ENCODE results near the gene ANKRD28. TPM values are rescaled to one million over a fixed set of nuclear protein-coding genes. Genes with fewer than 3 reads are reported as not detected.
"Not testable (repeated sequence)": the region's sequence is repeated elsewhere in the genome, so short reads cannot be mapped to it uniquely, and the experiment has no call there.

Gene ANKRD28
- 10 to 100 TPM; 18.4 to 35.8 TPM for total RNA-seq

GRCh38 chr3:15797642-15798303 is at the start of gene ANKRD28:
ANKRD28 (minus strand) TSS chr3:15797979; CDS start chr3:15796521, 1,458 bp downstream.
- intact Hi-C loops (cut with DNase I), result loop anchor here (5.0 kb wide), 1 partner anchor 165 kb away; no protein-coding TSS in a partner anchor
- WGBS, result 3% methylated on average over 6 of the region's 6 CpGs
- no peaks in the 10 kb centered on the region for H3K4me1 ChIP-seq (replicated peaks)
- H3K36me3 ChIP-seq, result no peaks in the 10 kb centered on the region
- peak within 1 kb of the TSS; percentile 66 to 72 for H3K27ac ChIP-seq
- H3K4me3 ChIP-seq, result peak within 1 kb of the TSS; percentile 15 to 16
- peak in 1 of 4 experiments; percentile 9 for TF ChIP-seq CTCF (IDR thresholded peaks at IDR 0.05)
- TF ChIP-seq POLR2A (IDR thresholded peaks at IDR 0.05), result no peak
- peak; percentile 50 for TF ChIP-seq POLR2AphosphoS5 (IDR thresholded peaks at IDR 0.05)
- no peaks in the 10 kb centered on the region for H3K9me3 ChIP-seq
- no peaks in the 10 kb centered on the region for H3K27me3 ChIP-seq (replicated peaks; ENCODE audit: insufficient read depth)
- DNase-seq (ENCODE audit: low spot score), result no peak

GRCh38 chr3:15847239-15847638 is 49.5 kb upstream of the ANKRD28 start:
- no peaks in the 10 kb centered on the region for H3K9me3 ChIP-seq
- no peaks in the 10 kb centered on the region for H3K27me3 ChIP-seq (replicated peaks; ENCODE audit: insufficient read depth)
- H3K4me3 ChIP-seq, result no peak overlapping the region
- no peaks in the 10 kb centered on the region for H3K4me1 ChIP-seq (replicated peaks)
- DNase-seq (ENCODE audit: low spot score), result no peak
- intact Hi-C loops (cut with DNase I), result no loop called here
- H3K27ac ChIP-seq, result no peak overlapping the region
- no peaks in the 10 kb centered on the region for H3K36me3 ChIP-seq
- TF ChIP-seq POLR2A (IDR thresholded peaks at IDR 0.05) (no peak), CTCF (IDR thresholded peaks at IDR 0.05) (no peak), POLR2AphosphoS5 (IDR thresholded peaks at IDR 0.05) (no peak)

DNA sequence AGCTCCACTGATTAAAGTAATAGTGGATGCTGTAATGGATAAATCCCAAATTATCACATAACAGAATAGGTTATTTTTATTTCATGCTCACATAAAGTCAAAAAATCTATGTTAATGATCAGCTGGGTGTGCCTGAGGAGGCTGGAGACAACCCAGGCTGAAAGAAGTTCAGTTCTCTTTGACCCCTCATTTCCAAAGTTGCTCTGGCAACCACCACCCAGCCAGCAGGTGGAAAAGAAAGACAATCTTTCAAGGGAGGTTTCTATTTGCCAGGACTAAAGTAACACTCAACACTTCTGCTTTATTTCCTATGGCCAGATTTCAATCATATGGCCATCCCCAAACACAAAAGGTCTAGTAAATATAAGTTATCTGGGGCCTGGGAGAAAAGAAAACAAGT is 48.8 kb upstream of the ANKRD28 start:
- H3K27ac ChIP-seq, result no peak overlapping the region
- no peaks in the 10 kb centered on the region for H3K27me3 ChIP-seq (replicated peaks; ENCODE audit: insufficient read depth)
- TF ChIP-seq POLR2A (IDR thresholded peaks at IDR 0.05) (no peak), CTCF (IDR thresholded peaks at IDR 0.05) (no peak), POLR2AphosphoS5 (IDR thresholded peaks at IDR 0.05) (no peak)

GRCh38 chr3:15845475-15845874 is 47.7 kb upstream of the ANKRD28 start:
- H3K27ac ChIP-seq, result no peak overlapping the region
- H3K4me3 ChIP-seq, result no peak overlapping the region
- no peaks in the 10 kb centered on the region for H3K9me3 ChIP-seq
- DNase-seq (ENCODE audit: low spot score), result no peak
- TF ChIP-seq POLR2A (IDR thresholded peaks at IDR 0.05) (no peak), CTCF (IDR thresholded peaks at IDR 0.05) (no peak), POLR2AphosphoS5 (IDR thresholded peaks at IDR 0.05) (no peak)
- no peaks in the 10 kb centered on the region for H3K4me1 ChIP-seq (replicated peaks)
- intact Hi-C loops (cut with DNase I), result no loop called here
- no peaks in the 10 kb centered on the region for H3K27me3 ChIP-seq (replicated peaks; ENCODE audit: insufficient read depth)
- WGBS, result 81% methylated on average over 3 of the region's 3 CpGs
- no peaks in the 10 kb centered on the region for H3K36me3 ChIP-seq

More for the DNA sequence above, 48.8 kb upstream of the ANKRD28 start:
- Histone ChIP-seq H3K4me1 (replicated peaks) (no peaks in the 10 kb centered on the region), H3K36me3 (no peaks in the 10 kb centered on the region), H3K4me3 (no peak overlapping the region), H3K9me3 (no peaks in the 10 kb centered on the region)
- no peak for DNase-seq (ENCODE audit: low spot score)
- intact Hi-C loops (cut with DNase I), result no loop called here

DNA sequence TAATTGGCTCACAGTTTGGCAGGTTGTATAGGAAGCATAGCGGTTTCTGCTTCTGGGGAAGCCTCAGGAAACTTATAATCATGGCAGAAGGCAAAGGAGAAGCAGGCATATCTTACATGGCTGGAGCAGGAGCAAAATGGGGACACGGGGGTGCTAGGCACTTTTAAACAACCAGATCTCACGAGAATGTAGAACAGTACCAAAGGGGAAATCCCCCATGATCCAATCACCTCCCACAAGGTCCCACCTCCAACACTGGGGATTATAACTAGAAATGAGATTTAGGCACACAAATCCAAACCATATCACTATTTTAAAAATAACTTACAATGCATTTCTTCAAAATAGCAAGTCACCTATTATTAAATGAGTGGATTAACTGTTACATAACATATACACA is 47.1 kb upstream of the ANKRD28 start:
- no peak for TF ChIP-seq POLR2A (IDR thresholded peaks at IDR 0.05)
- TF ChIP-seq POLR2AphosphoS5 (IDR thresholded peaks at IDR 0.05), result no peak
- TF ChIP-seq CTCF (IDR thresholded peaks at IDR 0.05), result no peak
- no peak for DNase-seq (ENCODE audit: low spot score)
- H3K4me1 ChIP-seq (replicated peaks), result no peaks in the 10 kb centered on the region
- 86% methylated on average over 3 of the region's 3 CpGs for WGBS
- H3K9me3 ChIP-seq, result no peaks in the 10 kb centered on the region
- no peaks in the 10 kb centered on the region for H3K27me3 ChIP-seq (replicated peaks; ENCODE audit: insufficient read depth)
- intact Hi-C loops (cut with DNase I), result no loop called here
- H3K4me3 ChIP-seq, result no peak overlapping the region
- no peak overlapping the region for H3K27ac ChIP-seq
- no peaks in the 10 kb centered on the region for H3K36me3 ChIP-seq

DNA sequence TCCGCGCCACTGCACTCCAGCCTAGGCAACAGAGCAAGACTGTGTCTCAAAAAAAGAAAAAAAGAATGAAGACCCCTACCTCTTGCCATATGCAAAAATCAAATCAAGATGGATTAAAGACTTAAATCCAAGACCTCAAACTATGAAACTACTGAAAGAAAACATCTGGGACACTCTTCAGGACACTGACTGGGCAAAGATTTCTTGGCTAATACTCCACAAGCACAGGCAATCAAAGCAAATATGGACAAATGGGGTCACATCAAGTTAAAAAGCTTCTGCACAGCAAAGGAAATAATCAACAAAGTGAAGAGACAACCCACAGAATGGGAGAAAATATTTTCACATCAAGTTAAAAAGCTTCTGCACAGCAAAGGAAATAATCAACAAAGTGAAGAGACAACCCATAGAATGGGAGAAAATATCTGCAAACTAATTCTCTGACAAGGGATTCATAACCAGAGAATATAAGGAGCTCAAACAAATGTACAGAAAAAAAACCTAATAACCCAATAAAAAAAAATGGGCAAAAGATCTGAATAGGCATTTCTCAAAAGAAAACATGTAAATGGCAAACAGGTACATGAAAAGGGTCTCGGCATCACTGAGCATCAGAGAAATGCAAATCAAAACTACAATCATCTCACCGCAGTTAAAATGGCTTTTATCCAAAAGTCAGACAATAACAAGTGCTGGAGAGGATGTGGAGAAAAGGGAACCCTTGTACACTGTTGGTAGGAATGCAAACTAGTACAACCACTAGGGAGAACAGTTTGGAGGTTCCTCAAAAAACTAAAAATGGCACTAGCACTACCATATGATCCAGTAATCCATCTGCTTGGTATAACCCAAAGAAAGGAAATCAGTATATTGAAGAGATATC is 43.6 kb upstream of the ANKRD28 start:
- H3K9me3 ChIP-seq; DNase-seq (ENCODE audit: low spot score); H3K27me3 ChIP-seq (replicated peaks; ENCODE audit: insufficient read depth); H3K4me1 ChIP-seq (replicated peaks); H3K36me3 ChIP-seq; H3K27ac ChIP-seq; intact Hi-C loops (cut with DNase I); H3K4me3 ChIP-seq: not testable (repeated sequence)
- 98% methylated on average over 4 of the region's 4 CpGs for WGBS

Measured in prostate gland (tissue), 2 donors.